RWPE2 (cell line): ENCODE results near the gene ADGRB3.

Source experiments
- ATAC-seq: fragments of 200-7000 bp; cut with Tn5 transposase; 3 replicates; pipeline ENCODE4 v1.9.1; 2021; ENCODE audit warnings: low read depth
- DNase-seq: peaks from one replicate; pipeline ENCODE4 v3.0.0-alpha.2; 2020; ENCODE audit warnings: low spot score
- H3K27ac ChIP-seq: fragments of 450-650 bp; 2 replicates; pipeline ENCODE4 v1.5.1; 2017; ENCODE audit warnings: mild to moderate bottlenecking; ENCODE audit not compliant: poor library complexity, severe bottlenecking
- H3K27me3 ChIP-seq: fragments of 250-450 bp; sonication (Bioruptor Pico); 2 replicates; pipeline ENCODE4 v1.5.1; 2021; ENCODE audit warnings: mild to moderate bottlenecking, moderate library complexity; ENCODE audit not compliant: insufficient read depth, poor library complexity, severe bottlenecking
- H3K36me3 ChIP-seq: fragments of 250-450 bp; sonication (Bioruptor Pico); 2 replicates; pipeline ENCODE4 v1.5.1; 2020; ENCODE audit warnings: low read depth, mild to moderate bottlenecking, moderate library complexity
- H3K4me1 ChIP-seq: fragments of 250-450 bp; sonication (Bioruptor Pico); 2 replicates; pipeline ENCODE4 v1.5.1; 2021; ENCODE audit warnings: mild to moderate bottlenecking, moderate library complexity; ENCODE audit not compliant: insufficient read depth, poor library complexity, severe bottlenecking
- H3K4me3 ChIP-seq: fragments of 250-450 bp; sonication (Bioruptor Pico); 2 replicates; pipeline ENCODE4 v1.5.1; 2021; ENCODE audit warnings: mild to moderate bottlenecking, moderate library complexity; ENCODE audit not compliant: severe bottlenecking
- H3K9me3 ChIP-seq: fragments of 250-450 bp; sonication (Bioruptor Pico); 2 replicates; pipeline ENCODE4 v1.5.1; 2021; ENCODE audit warnings: mild to moderate bottlenecking, moderate library complexity; ENCODE audit not compliant: severe bottlenecking
- CTCF ChIP-seq: fragments of 450-650 bp; IDR thresholded peaks from one replicate; pipeline ENCODE4 v1.5.1; 2017; ENCODE audit warnings: mild to moderate bottlenecking, moderate library complexity; ENCODE audit not compliant: poor library complexity, severe bottlenecking

Gene ADGRB3

GRCh38 chr6:68635706-68636513, 828 bp downstream of the ADGRB3 start:
- no peaks in the 10 kb centered on the region for H3K36me3 ChIP-seq
- no peaks in the 10 kb centered on the region for H3K9me3 ChIP-seq
- no peak overlapping the region for H3K27ac ChIP-seq
- no peak for ATAC-seq
- no peak for DNase-seq
- TF ChIP-seq CTCF: no peak
- no peaks in the 10 kb centered on the region for H3K4me1 ChIP-seq
- H3K27me3 ChIP-seq: peaks cover 96% of the 10 kb centered on the region
- H3K4me3 ChIP-seq: peak overlapping the region; percentile 35

GRCh38 chr6:68636666-68637065, 1.6 kb downstream of the ADGRB3 start:
- H3K36me3 ChIP-seq: no peaks in the 10 kb centered on the region
- no peak overlapping the region for H3K27ac ChIP-seq
- no peak for TF ChIP-seq CTCF
- peaks cover 96% of the 10 kb centered on the region for H3K27me3 ChIP-seq
- no peaks in the 10 kb centered on the region for H3K9me3 ChIP-seq
- H3K4me1 ChIP-seq: no peaks in the 10 kb centered on the region
- H3K4me3 ChIP-seq: no peak overlapping the region
- ATAC-seq: no peak
- DNase-seq: no peak

GRCh38 chr6:68637071-68637470, 2.0 kb downstream of the ADGRB3 start:
- Histone ChIP-seq H3K4me3 (no peak overlapping the region), H3K27ac (no peak overlapping the region), H3K9me3 (no peaks in the 10 kb centered on the region), H3K27me3 (peaks cover 96% of the 10 kb centered on the region), H3K4me1 (no peaks in the 10 kb centered on the region), H3K36me3 (no peaks in the 10 kb centered on the region)
- no peak for TF ChIP-seq CTCF
- no peak for ATAC-seq
- DNase-seq: no peak

DNA sequence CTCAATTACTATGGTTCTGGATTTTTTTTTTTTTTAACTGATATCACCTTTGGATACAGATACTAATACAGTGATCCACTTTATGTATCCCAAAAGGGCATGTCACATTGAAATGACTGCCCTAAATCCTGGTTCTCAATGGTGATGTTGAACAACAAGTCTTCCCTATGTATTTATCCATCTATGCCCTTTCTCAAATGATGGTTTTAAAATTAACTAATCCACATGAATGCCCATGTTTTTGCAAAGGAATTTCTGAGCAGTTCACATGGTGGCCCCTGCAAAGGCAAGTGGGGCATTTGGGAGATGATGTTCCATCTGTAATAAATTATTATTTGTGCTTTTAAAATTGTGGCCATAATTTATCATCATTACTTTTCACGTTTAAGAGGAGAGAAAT, 2.7 kb downstream of the ADGRB3 start:
- Histone ChIP-seq H3K4me1 (no peaks in the 10 kb centered on the region), H3K27ac (no peak overlapping the region), H3K36me3 (no peaks in the 10 kb centered on the region), H3K27me3 (peaks cover 91% of the 10 kb centered on the region), H3K4me3 (no peak overlapping the region), H3K9me3 (no peaks in the 10 kb centered on the region)
- ATAC-seq: no peak
- no peak for TF ChIP-seq CTCF
- DNase-seq: no peak

DNA sequence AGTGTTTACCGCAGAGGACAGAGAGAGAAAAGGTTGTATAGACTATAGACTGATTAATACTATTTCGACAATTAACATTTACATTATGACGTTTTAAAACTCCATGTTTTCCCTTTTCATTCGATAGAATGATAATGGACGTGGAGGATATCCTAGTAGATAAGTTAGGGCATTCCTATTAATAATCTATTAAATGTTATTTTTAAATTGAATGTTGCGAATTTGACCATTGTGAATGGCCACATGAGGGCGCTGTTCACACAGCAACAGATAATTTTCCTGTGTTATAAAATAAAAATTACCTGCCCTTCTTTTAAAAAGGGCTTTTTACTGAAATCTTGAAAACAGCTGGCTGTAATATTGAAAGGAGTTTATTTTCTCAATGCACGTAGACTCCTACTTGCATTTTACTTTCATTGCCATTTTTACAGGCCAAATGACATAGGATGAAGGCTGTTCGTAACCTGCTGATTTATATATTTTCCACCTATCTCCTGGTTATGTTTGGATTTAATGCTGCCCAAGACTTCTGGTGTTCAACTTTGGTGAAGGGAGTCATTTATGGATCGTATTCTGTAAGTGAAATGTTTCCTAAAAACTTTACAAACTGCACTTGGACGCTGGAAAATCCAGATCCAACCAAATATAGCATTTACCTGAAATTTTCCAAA, 3.3 kb downstream of the ADGRB3 start:
- Histone ChIP-seq H3K9me3 (no peaks in the 10 kb centered on the region), H3K36me3 (no peaks in the 10 kb centered on the region), H3K27me3 (peaks cover 85% of the 10 kb centered on the region), H3K4me3 (no peak overlapping the region), H3K27ac (no peak overlapping the region), H3K4me1 (no peaks in the 10 kb centered on the region)
- TF ChIP-seq CTCF: peak; percentile 86
- DNase-seq (no peak), ATAC-seq (no peak)
